Mucosa of descending colon (tissue), 3 donors: ENCODE measurements around the gene GLG1. TPM values are rescaled to one million over a fixed set of nuclear protein-coding genes. Genes with fewer than 3 reads are reported as not detected.

ENCODE experiments used
- ATAC-seq: fragments of 200-7000 bp; cut with Tn5 transposase; one replicate; pipeline ENCODE4 v1.9.1; 2020; ENCODE audit warnings: mild to moderate bottlenecking, moderate library complexity
- DNase-seq, 3 donors: peaks; one replicate each; pipeline ENCODE4 v3.0.0-alpha.2; 2020
- H3K36me3 ChIP-seq: fragments of 200-600 bp; one replicate; pipeline ENCODE4 v1.8.0; 2021; ENCODE audit warnings: low read depth, mild to moderate bottlenecking
- H3K4me1 ChIP-seq: fragments of 200-600 bp; one replicate; pipeline ENCODE4 v1.8.0; 2021; ENCODE audit warnings: low read depth, mild to moderate bottlenecking
- H3K4me3 ChIP-seq: fragments of 200-600 bp; one replicate; pipeline ENCODE4 v1.8.0; 2021; ENCODE audit warnings: mild to moderate bottlenecking
- H3K9me3 ChIP-seq: fragments of 200-600 bp; one replicate; pipeline ENCODE4 v1.8.0; 2021; ENCODE audit warnings: mild to moderate bottlenecking
- CTCF ChIP-seq: fragments of 200-600 bp; IDR thresholded peaks from one replicate; pipeline ENCODE4 v1.8.0; 2022; ENCODE audit warnings: antibody characterized with exemption, mild to moderate bottlenecking
- intact Hi-C, 2 donors: fragments of 100-400 bp; cut with DNase I in 1 of 2; cut with micrococcal nuclease in 1 of 2; formaldehyde crosslinking; loops; one replicate each; pipeline versions ENCODE4 v1.11.0 to v1.11.1; 2022; cut with DNase I, micrococcal nuclease
- total RNA-seq, 3 donors: library from RNA; stranded (reverse); fragmentation: NEBNext Ultra II Directional in 2 of 3; extraction: Animal tissue kit (Norgen Biotek cat#: 25700) in 2 of 3; gene quantifications; one replicate each; pipeline versions ENCODE4 v1.2.1 to v1.2.4, GENCODE V29; 2021 to 2023
- donor health status: DM: no; HTN: no; CAD: no; lungs with moderate emphysema.
- donor health status: DM: no; HTN: no; CAD: no.
- donor health status: DM: no; HTN: yes; CAD: no.

The GLG1 gene
- total RNA-seq, 3 donors from 2014 or later = 91.3 to 122 (median 99.7) TPM

DNA sequence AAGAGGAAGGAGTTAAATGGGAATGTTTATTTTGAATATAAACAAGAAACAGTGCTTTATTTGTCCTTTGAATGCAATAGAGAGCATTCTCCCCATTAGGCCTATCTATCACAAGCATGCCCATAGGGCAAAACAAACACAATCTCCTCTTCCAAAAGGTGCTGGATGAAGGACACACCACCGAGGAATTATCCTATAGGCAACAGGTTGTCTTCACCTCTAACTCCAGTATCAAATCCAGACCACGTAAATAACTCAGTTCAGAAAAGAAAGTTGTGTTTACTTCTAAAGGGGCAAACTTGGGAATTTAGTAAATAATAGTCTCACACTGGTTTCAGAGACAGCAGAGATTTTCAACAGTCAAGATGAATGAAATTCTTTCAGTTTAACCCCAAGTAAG is 101.9 kb downstream of the GLG1 start:
- Histone ChIP-seq H3K4me1 (no peaks in the 10 kb centered on the region), H3K36me3 (no peaks in the 10 kb centered on the region), H3K9me3 (no peaks in the 10 kb centered on the region), H3K4me3 (no peak overlapping the region)
- no peak for TF ChIP-seq CTCF
- intact Hi-C loops = no loop called here
- ATAC-seq = no peak
- no peak for DNase-seq

DNA sequence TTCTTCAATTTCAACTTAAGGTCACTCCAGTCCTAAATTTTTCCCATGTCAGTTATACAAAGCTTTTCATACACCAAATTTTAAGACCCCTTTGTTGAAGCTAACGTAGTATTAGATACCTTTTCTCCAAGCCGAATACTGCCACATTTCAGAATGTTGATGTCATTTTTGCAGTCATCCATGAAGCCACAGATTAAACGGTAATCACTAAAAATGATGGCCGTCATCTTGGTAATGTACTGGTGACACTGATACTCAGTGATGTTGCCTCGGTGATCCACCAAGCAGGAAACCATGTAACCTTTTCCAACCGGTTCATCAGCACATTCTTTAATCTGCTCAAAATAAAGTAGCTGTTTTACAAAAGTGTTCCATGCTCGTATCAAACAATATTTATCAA is 103.5 kb downstream of the GLG1 start:
- intact Hi-C loops = no loop called here
- H3K36me3 ChIP-seq = no peaks in the 10 kb centered on the region
- H3K4me3 ChIP-seq = no peak overlapping the region
- no peaks in the 10 kb centered on the region for H3K4me1 ChIP-seq
- no peaks in the 10 kb centered on the region for H3K9me3 ChIP-seq
- no peak for TF ChIP-seq CTCF
- ATAC-seq (no peak), DNase-seq (no peak)

- no peak overlapping the region for H3K4me3 ChIP-seq
- intact Hi-C loops = no loop called here
- no peaks in the 10 kb centered on the region for H3K9me3 ChIP-seq
- ATAC-seq (no peak), DNase-seq (no peak)
- no peak for TF ChIP-seq CTCF
- no peaks in the 10 kb centered on the region for H3K36me3 ChIP-seq
- H3K4me1 ChIP-seq = no peaks in the 10 kb centered on the region
These were observed 105.1 kb downstream of the GLG1 start for GRCh38 chr16:74501484-74502478.

- H3K4me3 ChIP-seq = no peak overlapping the region
- ATAC-seq (no peak), DNase-seq (no peak)
- TF ChIP-seq CTCF = no peak
- H3K4me1 ChIP-seq = no peaks in the 10 kb centered on the region
- no peaks in the 10 kb centered on the region for H3K36me3 ChIP-seq
- intact Hi-C loops = no loop called here
- H3K9me3 ChIP-seq = no peaks in the 10 kb centered on the region
These were observed 106.0 kb downstream of the GLG1 start for GRCh38 chr16:74500907-74501306.

DNA sequence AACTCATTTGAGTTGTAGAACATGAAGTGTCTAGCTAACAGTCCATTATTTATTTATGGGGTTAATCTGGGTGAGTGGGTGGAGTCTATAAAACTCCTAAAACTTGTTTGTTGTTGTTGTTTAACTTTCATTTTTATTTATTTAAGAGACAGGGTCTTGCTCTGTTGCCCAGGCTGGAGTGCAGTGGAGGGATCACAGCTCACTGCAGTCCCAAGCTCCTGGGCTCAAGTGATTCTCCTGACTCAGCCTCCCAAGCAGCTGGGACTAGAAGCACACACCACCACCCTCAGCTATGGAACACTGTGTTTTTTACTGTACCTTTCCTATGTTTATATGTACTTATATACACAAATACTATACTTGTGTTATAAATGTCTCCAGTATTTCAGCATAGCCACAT is 107.8 kb downstream of the GLG1 start:
- intact Hi-C loops = no loop called here
- Histone ChIP-seq H3K4me1 (no peaks in the 10 kb centered on the region), H3K9me3 (no peaks in the 10 kb centered on the region), H3K36me3 (no peaks in the 10 kb centered on the region), H3K4me3 (no peak overlapping the region)
- no peak for ATAC-seq
- no peak for TF ChIP-seq CTCF
- no peak for DNase-seq
